Measurements from ENCODE around the gene CCDC152. TPM values are rescaled to one million over a fixed set of nuclear protein-coding genes. Genes with fewer than 3 reads are reported as not detected.

CCDC152 gene
- total and polyA plus RNA-seq, 7 experiments from 2014 or later, result 0.70 to 6.1 (median 3.0) TPM

GRCh38 chr5:42830924-42831323 lies 74.3 kb downstream of the CCDC152 start:
- Mint-ChIP-seq H3K9me3 (peaks cover 0 to 12% (median 2%) of the 10 kb centered on the region in 11 donors), H3K36me3 (peaks cover 0 to 3% (median 0%) of the 10 kb centered on the region in 5 donors), H3K27me3 (peaks cover 5 to 26% (median 13%) of the 10 kb centered on the region in 5 donors), H3K27ac (no peak overlapping the region), H3K4me1 (no peaks in the 10 kb centered on the region), H3K4me3 (no peak overlapping the region)
- ATAC-seq (no peak), DNase-seq (no peak)
- no peaks in the 10 kb centered on the region for H3K9me3 ChIP-seq (ENCODE audit: control insufficient read depth in 2 of 3, low read length in 3 of 3)
- ChIA-PET CTCF (no interaction called here), POLR2A (no interaction called here)
- H3K4me1 ChIP-seq (ENCODE audit: control insufficient read depth in 2 of 2, insufficient read depth in 2 of 2, low read length in 2 of 2), result no peaks in the 10 kb centered on the region
- no peak overlapping the region for H3K27ac ChIP-seq (ENCODE audit: low read depth, low read length)
- no peaks in the 10 kb centered on the region for H3K36me3 ChIP-seq (ENCODE audit: control insufficient read depth in 2 of 3, insufficient read depth in 3 of 3, low read length in 3 of 3)
- H3K27me3 ChIP-seq (ENCODE audit: control insufficient read depth in 2 of 2, insufficient read depth in 2 of 2, low read length in 2 of 2), result no peaks in the 10 kb centered on the region
- intact Hi-C loops (cut with micrococcal nuclease), result no loop called here
- H3K4me3 ChIP-seq (ENCODE audit: low read length), result no peak overlapping the region

GRCh38 chr5:42832060-42832459 lies 75.4 kb downstream of the CCDC152 start:
- DNase-seq (no peak), ATAC-seq (no peak)
- Histone ChIP-seq H3K4me1 (ENCODE audit: control insufficient read depth in 2 of 2, insufficient read depth in 2 of 2, low read length in 2 of 2) (no peaks in the 10 kb centered on the region), H3K27ac (ENCODE audit: low read depth, low read length) (no peak overlapping the region), H3K4me3 (ENCODE audit: low read length) (no peak overlapping the region), H3K36me3 (ENCODE audit: control insufficient read depth in 2 of 3, insufficient read depth in 3 of 3, low read length in 3 of 3) (no peaks in the 10 kb centered on the region), H3K27me3 (ENCODE audit: control insufficient read depth in 2 of 2, insufficient read depth in 2 of 2, low read length in 2 of 2) (no peaks in the 10 kb centered on the region), H3K9me3 (ENCODE audit: control insufficient read depth in 2 of 3, low read length in 3 of 3) (no peaks in the 10 kb centered on the region)
- CTCF ChIA-PET, result no interaction called here
- Mint-ChIP-seq H3K9me3 (peaks cover 0 to 12% (median 2%) of the 10 kb centered on the region in 11 donors), H3K36me3 (peaks cover 0 to 3% (median 0%) of the 10 kb centered on the region in 5 donors), H3K27me3 (peaks cover 5 to 26% (median 13%) of the 10 kb centered on the region in 5 donors), H3K4me3 (no peak overlapping the region), H3K4me1 (no peaks in the 10 kb centered on the region), H3K27ac (no peak overlapping the region)
- POLR2A ChIA-PET, result no interaction called here
- intact Hi-C loops (cut with micrococcal nuclease), result no loop called here

- H3K9me3 ChIP-seq (ENCODE audit: control insufficient read depth in 2 of 3, low read length in 3 of 3), result no peaks in the 10 kb centered on the region
- no peak overlapping the region for H3K4me3 Mint-ChIP-seq
- CTCF ChIA-PET, result interaction anchor here (1.1 kb wide), 1 partner anchor 9 kb away, joined by 4 read pairs; no protein-coding TSS in a partner anchor
- H3K27ac ChIP-seq (ENCODE audit: low read depth, low read length), result no peak overlapping the region
- no peaks in the 10 kb centered on the region for H3K27me3 ChIP-seq (ENCODE audit: control insufficient read depth in 2 of 2, insufficient read depth in 2 of 2, low read length in 2 of 2)
- no peak overlapping the region for H3K27ac Mint-ChIP-seq
- no peaks in the 10 kb centered on the region for H3K36me3 ChIP-seq (ENCODE audit: control insufficient read depth in 2 of 3, insufficient read depth in 3 of 3, low read length in 3 of 3)
- POLR2A ChIA-PET, result no interaction called here
- H3K4me1 Mint-ChIP-seq, result peaks cover 0 to 3% (median 0%) of the 10 kb centered on the region in 7 donors
- no peak for DNase-seq
- no peak overlapping the region for H3K4me3 ChIP-seq (ENCODE audit: low read length)
- H3K27me3 Mint-ChIP-seq, result peaks cover 0 to 15% (median 11%) of the 10 kb centered on the region in 5 donors
- H3K9me3 Mint-ChIP-seq, result peaks cover 0 to 12% (median 2%) of the 10 kb centered on the region in 11 donors
- intact Hi-C loops (cut with micrococcal nuclease), result no loop called here
- peaks cover 0 to 3% (median 0%) of the 10 kb centered on the region in 5 donors for H3K36me3 Mint-ChIP-seq
- no peak for ATAC-seq
- H3K4me1 ChIP-seq (ENCODE audit: control insufficient read depth in 2 of 2, insufficient read depth in 2 of 2, low read length in 2 of 2), result no peaks in the 10 kb centered on the region
Measured at GRCh38 chr5:42836070-42836769, 79.6 kb downstream of the CCDC152 start.

- Histone ChIP-seq H3K9me3 (ENCODE audit: control insufficient read depth in 2 of 3, low read length in 3 of 3) (no peaks in the 10 kb centered on the region), H3K4me1 (ENCODE audit: control insufficient read depth in 2 of 2, insufficient read depth in 2 of 2, low read length in 2 of 2) (no peaks in the 10 kb centered on the region), H3K36me3 (ENCODE audit: control insufficient read depth in 2 of 3, insufficient read depth in 3 of 3, low read length in 3 of 3) (no peaks in the 10 kb centered on the region), H3K27me3 (ENCODE audit: control insufficient read depth in 2 of 2, insufficient read depth in 2 of 2, low read length in 2 of 2) (no peaks in the 10 kb centered on the region), H3K27ac (ENCODE audit: low read depth, low read length) (no peak overlapping the region), H3K4me3 (ENCODE audit: low read length) (no peak overlapping the region)
- Mint-ChIP-seq H3K9me3 (peaks cover 0 to 12% (median 2%) of the 10 kb centered on the region in 11 donors), H3K27ac (no peak overlapping the region), H3K36me3 (peaks cover 0 to 3% (median 0%) of the 10 kb centered on the region in 5 donors), H3K4me3 (no peak overlapping the region), H3K4me1 (peaks cover 0 to 3% (median 0%) of the 10 kb centered on the region in 7 donors), H3K27me3 (peaks cover 0 to 9% (median 7%) of the 10 kb centered on the region in 5 donors)
- ChIA-PET CTCF (no interaction called here), POLR2A (no interaction called here)
- DNase-seq (no peak), ATAC-seq (no peak)
- intact Hi-C loops (cut with micrococcal nuclease), result no loop called here
Measured at GRCh38 chr5:42837601-42838000, 81.0 kb downstream of the CCDC152 start.

- no peak for DNase-seq
- Histone ChIP-seq H3K27ac (ENCODE audit: low read depth, low read length) (no peak overlapping the region), H3K27me3 (ENCODE audit: control insufficient read depth in 2 of 2, insufficient read depth in 2 of 2, low read length in 2 of 2) (no peaks in the 10 kb centered on the region), H3K36me3 (ENCODE audit: control insufficient read depth in 2 of 3, insufficient read depth in 3 of 3, low read length in 3 of 3) (no peaks in the 10 kb centered on the region), H3K9me3 (ENCODE audit: control insufficient read depth in 2 of 3, low read length in 3 of 3) (no peaks in the 10 kb centered on the region), H3K4me1 (ENCODE audit: control insufficient read depth in 2 of 2, insufficient read depth in 2 of 2, low read length in 2 of 2) (no peaks in the 10 kb centered on the region), H3K4me3 (ENCODE audit: low read length) (no peak overlapping the region)
- Mint-ChIP-seq H3K4me1 (peaks cover 0 to 3% (median 0%) of the 10 kb centered on the region in 7 donors), H3K9me3 (peaks cover 0 to 14% (median under 1%) of the 10 kb centered on the region in 11 donors), H3K27ac (no peak overlapping the region), H3K27me3 (peaks cover 0 to 9% (median 3%) of the 10 kb centered on the region in 5 donors), H3K4me3 (no peak overlapping the region), H3K36me3 (peaks cover 0 to 3% (median 0%) of the 10 kb centered on the region in 5 donors)
- intact Hi-C loops (cut with micrococcal nuclease), result no loop called here
- ChIA-PET POLR2A (no interaction called here), CTCF (no interaction called here)
- ATAC-seq, result no peak
Measured at GRCh38 chr5:42839196-42839595, 82.6 kb downstream of the CCDC152 start.

- Histone ChIP-seq H3K27ac (ENCODE audit: low read depth, low read length) (no peak overlapping the region), H3K36me3 (ENCODE audit: control insufficient read depth in 2 of 3, insufficient read depth in 3 of 3, low read length in 3 of 3) (no peaks in the 10 kb centered on the region), H3K4me3 (ENCODE audit: low read length) (no peak overlapping the region), H3K9me3 (ENCODE audit: control insufficient read depth in 2 of 3, low read length in 3 of 3) (no peaks in the 10 kb centered on the region), H3K4me1 (ENCODE audit: control insufficient read depth in 2 of 2, insufficient read depth in 2 of 2, low read length in 2 of 2) (no peaks in the 10 kb centered on the region), H3K27me3 (ENCODE audit: control insufficient read depth in 2 of 2, insufficient read depth in 2 of 2, low read length in 2 of 2) (no peaks in the 10 kb centered on the region)
- H3K4me1 Mint-ChIP-seq, result peaks cover 0 to 3% (median 0%) of the 10 kb centered on the region in 7 donors
- H3K27ac Mint-ChIP-seq, result no peak overlapping the region
- intact Hi-C loops (cut with micrococcal nuclease), result no loop called here
- CTCF ChIA-PET, result no interaction called here
- no peak for DNase-seq
- H3K9me3 Mint-ChIP-seq, result peaks cover 0 to 13% (median 2%) of the 10 kb centered on the region in 11 donors
- no peak overlapping the region for H3K4me3 Mint-ChIP-seq
- peaks cover 0 to 3% (median 0%) of the 10 kb centered on the region in 5 donors for H3K36me3 Mint-ChIP-seq
- ATAC-seq, result no peak
- H3K27me3 Mint-ChIP-seq, result peaks cover 0 to 9% (median 0%) of the 10 kb centered on the region in 5 donors
- POLR2A ChIA-PET, result interaction anchor here (0.6 kb wide), 1 partner anchor 281 kb away, joined by 4 read pairs; no protein-coding TSS in a partner anchor
Measured at GRCh38 chr5:42840269-42840668, 83.7 kb downstream of the CCDC152 start.
